ENCODE results near the gene THAP5. TPM values are rescaled to one million over a fixed set of nuclear protein-coding genes. Genes with fewer than 3 reads are reported as not detected.
"Not testable (repeated sequence)": the region's sequence is repeated elsewhere in the genome, so short reads cannot be mapped to it uniquely, and the experiment has no call there.

THAP5 gene
- total RNA-seq, 2 donors from 2014 or later = 16.8 to 18.1 TPM

- ATAC-seq (no peak), DNase-seq (no peak)
- H3K4me1 Mint-ChIP-seq = peaks cover 41% of the 10 kb centered on the region
- H3K27me3 Mint-ChIP-seq = no peaks in the 10 kb centered on the region
- no peak overlapping the region for H3K27ac Mint-ChIP-seq
- peaks cover 12% of the 10 kb centered on the region for H3K36me3 Mint-ChIP-seq (ENCODE audit: low read depth)
- no peaks in the 10 kb centered on the region for H3K9me3 ChIP-seq (ENCODE audit: control insufficient read depth, low read length, poor library complexity, severe bottlenecking)
- H3K4me3 Mint-ChIP-seq = no peak overlapping the region
Measured at GRCh38 chr7:108572480-108572879, 3.0 kb upstream of the THAP5 start.

- Mint-ChIP-seq H3K4me1 (peaks cover 34% of the 10 kb centered on the region), H3K27me3 (no peaks in the 10 kb centered on the region), H3K36me3 (ENCODE audit: low read depth) (peaks cover 10% of the 10 kb centered on the region), H3K4me3 (peak overlapping the region; percentile 100), H3K27ac (peak overlapping the region; percentile 100)
- ATAC-seq (peak; percentile 5), DNase-seq (peak; percentile 17 to 23 (median 22))
- no peaks in the 10 kb centered on the region for H3K9me3 ChIP-seq (ENCODE audit: control insufficient read depth, low read length, poor library complexity, severe bottlenecking)
Measured at GRCh38 chr7:108570146-108570755, 745 bp upstream of the THAP5 start.

- peak overlapping the region; percentile 100 for H3K27ac Mint-ChIP-seq
- H3K9me3 ChIP-seq (ENCODE audit: control insufficient read depth, low read length, poor library complexity, severe bottlenecking) = no peaks in the 10 kb centered on the region
- H3K27me3 Mint-ChIP-seq = no peaks in the 10 kb centered on the region
- H3K4me3 Mint-ChIP-seq = peak overlapping the region; percentile 100
- ATAC-seq (peak; percentile 37), DNase-seq (peak in 1 of 3 donors; percentile 46)
- H3K36me3 Mint-ChIP-seq (ENCODE audit: low read depth) = peaks cover 10% of the 10 kb centered on the region
- peaks cover 29% of the 10 kb centered on the region for H3K4me1 Mint-ChIP-seq
Measured at GRCh38 chr7:108568801-108569380, 615 bp downstream of the THAP5 start.

GRCh38 chr7:108565987-108566386 lies 3.5 kb downstream of the THAP5 start:
- H3K9me3 ChIP-seq (ENCODE audit: control insufficient read depth, low read length, poor library complexity, severe bottlenecking) = no peaks in the 10 kb centered on the region
- Mint-ChIP-seq H3K27me3 (no peaks in the 10 kb centered on the region), H3K27ac (no peak overlapping the region), H3K4me1 (peaks cover 24% of the 10 kb centered on the region), H3K4me3 (no peak overlapping the region), H3K36me3 (ENCODE audit: low read depth) (peaks cover 11% of the 10 kb centered on the region)
- no peak for ATAC-seq
- no peak for DNase-seq

GRCh38 chr7:108561047-108561619 lies 8.4 kb downstream of the THAP5 start:
- H3K27ac Mint-ChIP-seq = no peak overlapping the region

GRCh38 chr7:108559253-108559652 lies 10.3 kb downstream of the THAP5 start:
- Mint-ChIP-seq H3K4me1 (peaks cover 3% of the 10 kb centered on the region), H3K27ac (no peak overlapping the region), H3K4me3 (no peak overlapping the region), H3K27me3 (no peaks in the 10 kb centered on the region), H3K36me3 (ENCODE audit: low read depth) (peaks cover 5% of the 10 kb centered on the region)
- no peak for DNase-seq
- H3K9me3 ChIP-seq (ENCODE audit: control insufficient read depth, low read length, poor library complexity, severe bottlenecking) = no peaks in the 10 kb centered on the region
- no peak for ATAC-seq

More at GRCh38 chr7:108561047-108561619, 8.4 kb downstream of the THAP5 start:
- ATAC-seq (no peak), DNase-seq (no peak)
- no peaks in the 10 kb centered on the region for H3K9me3 ChIP-seq (ENCODE audit: control insufficient read depth, low read length, poor library complexity, severe bottlenecking)
- H3K4me1 Mint-ChIP-seq = peaks cover 7% of the 10 kb centered on the region
- H3K4me3 Mint-ChIP-seq = no peak overlapping the region
- peaks cover 8% of the 10 kb centered on the region for H3K36me3 Mint-ChIP-seq (ENCODE audit: low read depth)
- no peaks in the 10 kb centered on the region for H3K27me3 Mint-ChIP-seq

GRCh38 chr7:108557617-108558016 lies 11.9 kb downstream of the THAP5 start:
- peaks cover 5% of the 10 kb centered on the region for H3K36me3 Mint-ChIP-seq (ENCODE audit: low read depth)
- H3K27me3 Mint-ChIP-seq = no peaks in the 10 kb centered on the region

GRCh38 chr7:108557191-108557590 lies 12.3 kb downstream of the THAP5 start:
- Mint-ChIP-seq H3K27ac (no peak overlapping the region), H3K27me3 (no peaks in the 10 kb centered on the region), H3K4me1 (peaks cover 3% of the 10 kb centered on the region), H3K4me3 (no peak overlapping the region), H3K36me3 (ENCODE audit: low read depth) (peaks cover 5% of the 10 kb centered on the region)
- H3K9me3 ChIP-seq (ENCODE audit: control insufficient read depth, low read length, poor library complexity, severe bottlenecking) = no peaks in the 10 kb centered on the region
- ATAC-seq = no peak
- no peak for DNase-seq

More at GRCh38 chr7:108557617-108558016, 11.9 kb downstream of the THAP5 start:
- peaks cover 3% of the 10 kb centered on the region for H3K4me1 Mint-ChIP-seq
- no peak overlapping the region for H3K27ac Mint-ChIP-seq
- ATAC-seq (no peak), DNase-seq (no peak)
- no peak overlapping the region for H3K4me3 Mint-ChIP-seq
- no peaks in the 10 kb centered on the region for H3K9me3 ChIP-seq (ENCODE audit: control insufficient read depth, low read length, poor library complexity, severe bottlenecking)

- H3K36me3 Mint-ChIP-seq (ENCODE audit: low read depth); ATAC-seq: not testable (repeated sequence)
Measured at GRCh38 chr7:108556665-108557064, 12.8 kb downstream of the THAP5 start.

GRCh38 chr7:108548141-108548896 lies 21.2 kb downstream of the THAP5 start:
- H3K27me3 Mint-ChIP-seq; H3K36me3 Mint-ChIP-seq (ENCODE audit: low read depth); H3K4me3 Mint-ChIP-seq; H3K4me1 Mint-ChIP-seq; H3K9me3 ChIP-seq (ENCODE audit: control insufficient read depth, low read length, poor library complexity, severe bottlenecking); DNase-seq; ATAC-seq; H3K27ac Mint-ChIP-seq: not testable (repeated sequence)

More at GRCh38 chr7:108556665-108557064, 12.8 kb downstream of the THAP5 start:
- H3K27ac Mint-ChIP-seq; H3K27me3 Mint-ChIP-seq; H3K9me3 ChIP-seq (ENCODE audit: control insufficient read depth, low read length, poor library complexity, severe bottlenecking); DNase-seq; H3K4me3 Mint-ChIP-seq; H3K4me1 Mint-ChIP-seq: not testable (repeated sequence)

- no peaks in the 10 kb centered on the region for H3K9me3 ChIP-seq (ENCODE audit: control insufficient read depth, low read length, poor library complexity, severe bottlenecking)
- no peaks in the 10 kb centered on the region for H3K36me3 Mint-ChIP-seq (ENCODE audit: low read depth)
- ATAC-seq (no peak), DNase-seq (no peak)
- H3K4me3 Mint-ChIP-seq = no peak overlapping the region
- H3K27me3 Mint-ChIP-seq = peaks cover 7% of the 10 kb centered on the region
- no peaks in the 10 kb centered on the region for H3K4me1 Mint-ChIP-seq
- no peak overlapping the region for H3K27ac Mint-ChIP-seq
Measured at GRCh38 chr7:108541478-108541877, 28.0 kb downstream of the THAP5 start.

- H3K27ac Mint-ChIP-seq; H3K36me3 Mint-ChIP-seq (ENCODE audit: low read depth); DNase-seq; H3K9me3 ChIP-seq (ENCODE audit: control insufficient read depth, low read length, poor library complexity, severe bottlenecking); ATAC-seq; H3K4me3 Mint-ChIP-seq; H3K4me1 Mint-ChIP-seq: not testable (repeated sequence)
- peaks cover 11% of the 10 kb centered on the region for H3K27me3 Mint-ChIP-seq
Measured at GRCh38 chr7:108538685-108539084, 30.8 kb downstream of the THAP5 start.

- H3K27me3 Mint-ChIP-seq = peaks cover 11% of the 10 kb centered on the region
- H3K4me1 Mint-ChIP-seq; H3K9me3 ChIP-seq (ENCODE audit: control insufficient read depth, low read length, poor library complexity, severe bottlenecking); H3K27ac Mint-ChIP-seq; H3K36me3 Mint-ChIP-seq (ENCODE audit: low read depth); ATAC-seq; DNase-seq; H3K4me3 Mint-ChIP-seq: not testable (repeated sequence)
Measured at GRCh38 chr7:108538236-108538635, 31.3 kb downstream of the THAP5 start.
